Endodermal cell (in vitro differentiated cells): ENCODE results near the gene PLXNB2. TPM values are rescaled to one million over a fixed set of nuclear protein-coding genes. Genes with fewer than 3 reads are reported as not detected.

Experiments
- DNase-seq: peaks from one replicate; pipeline ENCODE4 v3.0.0-alpha.2; 2017
- H3K27ac ChIP-seq: 2 replicates; pipeline ENCODE4 v1.5.1; 2013; ENCODE audit warnings: mild to moderate bottlenecking, low read depth, low read length, moderate library complexity
- H3K27me3 ChIP-seq: 2 replicates; pipeline ENCODE4 v1.6.1; 2013; ENCODE audit warnings: mild to moderate bottlenecking, low read length, moderate library complexity; ENCODE audit not compliant: insufficient read depth, control insufficient read depth, poor library complexity, severe bottlenecking
- H3K36me3 ChIP-seq: 2 replicates; pipeline ENCODE4 v1.7.0; 2013; ENCODE audit warnings: mild to moderate bottlenecking, low read length, moderate library complexity; ENCODE audit not compliant: control insufficient read depth, insufficient read depth
- H3K4me1 ChIP-seq: one replicate; pipeline ENCODE4 v1.7.0; 2013; ENCODE audit warnings: low read length; ENCODE audit not compliant: control insufficient read depth, insufficient read depth
- H3K4me3 ChIP-seq: 2 replicates; pipeline ENCODE4 v1.5.1; 2013; ENCODE audit warnings: mild to moderate bottlenecking, low read length, moderate library complexity
- H3K9ac ChIP-seq: 2 replicates; pipeline ENCODE4 v1.6.1; 2013; ENCODE audit warnings: mild to moderate bottlenecking, low read length, moderate library complexity; ENCODE audit not compliant: poor library complexity, severe bottlenecking; ENCODE audit errors: extremely low read depth
- H3K9me3 ChIP-seq: 2 replicates; pipeline ENCODE4 v1.6.1; 2013; ENCODE audit warnings: mild to moderate bottlenecking, low read length, moderate library complexity; ENCODE audit not compliant: control insufficient read depth
- H3K27ac Mint-ChIP-seq: 2 replicates; pipeline ENCODE4 v1.8.0; 2020; ENCODE audit warnings: mixed read lengths
- H3K27me3 Mint-ChIP-seq: 2 replicates; pipeline ENCODE4 v1.8.0; 2021; ENCODE audit warnings: mild to moderate bottlenecking, mixed read lengths; ENCODE audit not compliant: insufficient read depth
- H3K36me3 Mint-ChIP-seq: 2 replicates; pipeline ENCODE4 v1.8.0; 2020; ENCODE audit warnings: low read depth, mixed read lengths
- H3K4me1 Mint-ChIP-seq: 2 replicates; pipeline ENCODE4 v1.8.0; 2020; ENCODE audit warnings: mixed read lengths
- H3K4me3 Mint-ChIP-seq: 2 replicates; pipeline ENCODE4 v1.8.0; 2020; ENCODE audit warnings: mild to moderate bottlenecking, moderate library complexity, mixed read lengths
- H3K9me3 Mint-ChIP-seq: 2 replicates; pipeline ENCODE4 v1.8.0; 2020; ENCODE audit warnings: mild to moderate bottlenecking, mixed read lengths
- WGBS, 2 experiments: methylation state at CpG; one replicate each; pipeline versions ENCODE4 v1.1.5 to v1.1.7; 2013; ENCODE audit warnings: missing lambda C conversion rate in 2 of 2, mixed read lengths in 1 of 2; ENCODE audit not compliant: insufficient coverage in 1 of 2, insufficient read length in 1 of 2; 5-methylcytosine and 5-hydroxymethylcytosine counted together
- total RNA-seq, 2 donors: library from RNA; stranded (reverse); fragmentation: NEBNext Ultra II Directional in 1 of 2; extraction: Animal tissue kit (Norgen Biotek cat#: 25700) in 1 of 2; gene quantifications; 2 replicates in 1 of 2; 3 replicates in 1 of 2; pipeline ENCODE4 v1.2.1, GENCODE V29; 2021
- TF ChIP-seq, protein P1 (sequence below): fragments of 200-600 bp; sonication (generic); conservative IDR thresholded peaks from 2 replicates; pipeline ENCODE4 v1.5.0; 2021; ENCODE audit warnings: antibody characterized with exemption, mild to moderate bottlenecking

PLXNB2 gene
- total RNA-seq, 2 donors from 2014 or later = 94.7 to 97.7 TPM

DNA sequence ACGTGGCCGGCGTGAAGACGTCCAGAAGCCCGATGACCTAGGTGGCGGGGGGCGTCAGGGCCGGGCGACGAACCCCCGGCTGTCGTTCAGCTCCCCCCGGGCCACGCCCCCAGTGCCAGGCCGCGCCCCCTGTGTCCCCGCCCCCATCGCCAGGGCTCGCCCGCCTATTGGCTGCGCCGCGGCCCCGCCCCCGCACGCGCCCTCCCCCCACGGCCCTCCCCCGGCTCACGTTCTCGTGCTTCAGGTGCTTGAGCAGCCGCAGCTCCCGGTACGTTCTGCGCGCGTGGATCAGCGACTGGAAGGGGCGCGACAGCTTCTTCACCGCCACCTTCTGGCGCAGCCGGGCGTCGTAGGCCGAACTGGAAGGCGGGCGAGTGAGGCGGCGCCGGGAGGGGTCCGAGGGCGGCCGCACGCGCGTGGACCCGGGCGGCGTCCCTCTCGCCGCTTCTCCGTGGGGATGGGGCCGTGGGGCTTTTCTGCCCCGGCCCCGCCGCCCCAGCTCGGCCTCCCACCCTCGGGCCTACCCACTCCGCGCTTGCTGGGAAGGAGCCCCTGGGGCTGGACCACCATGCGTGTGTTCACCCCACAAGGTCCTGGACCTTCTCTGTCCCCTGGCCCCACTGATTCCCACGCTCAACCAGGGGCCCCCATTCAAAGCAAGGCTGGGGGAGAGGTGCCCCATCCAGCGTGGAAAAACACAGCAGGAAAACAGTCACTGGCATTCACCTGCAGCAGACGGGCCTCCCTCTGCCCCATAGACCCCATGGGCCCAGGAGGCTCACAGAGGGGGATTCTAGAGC is 39.7 kb downstream of the PLXNB2 start:
- Histone ChIP-seq H3K4me3 (no peak overlapping the region), H3K36me3 (no peaks in the 10 kb centered on the region), H3K27me3 (peaks cover 44% of the 10 kb centered on the region), H3K9ac (no peak overlapping the region), H3K27ac (no peak overlapping the region), H3K9me3 (no peaks in the 10 kb centered on the region), H3K4me1 (peaks cover 5% of the 10 kb centered on the region)
- TF ChIP-seq, protein P1, sequence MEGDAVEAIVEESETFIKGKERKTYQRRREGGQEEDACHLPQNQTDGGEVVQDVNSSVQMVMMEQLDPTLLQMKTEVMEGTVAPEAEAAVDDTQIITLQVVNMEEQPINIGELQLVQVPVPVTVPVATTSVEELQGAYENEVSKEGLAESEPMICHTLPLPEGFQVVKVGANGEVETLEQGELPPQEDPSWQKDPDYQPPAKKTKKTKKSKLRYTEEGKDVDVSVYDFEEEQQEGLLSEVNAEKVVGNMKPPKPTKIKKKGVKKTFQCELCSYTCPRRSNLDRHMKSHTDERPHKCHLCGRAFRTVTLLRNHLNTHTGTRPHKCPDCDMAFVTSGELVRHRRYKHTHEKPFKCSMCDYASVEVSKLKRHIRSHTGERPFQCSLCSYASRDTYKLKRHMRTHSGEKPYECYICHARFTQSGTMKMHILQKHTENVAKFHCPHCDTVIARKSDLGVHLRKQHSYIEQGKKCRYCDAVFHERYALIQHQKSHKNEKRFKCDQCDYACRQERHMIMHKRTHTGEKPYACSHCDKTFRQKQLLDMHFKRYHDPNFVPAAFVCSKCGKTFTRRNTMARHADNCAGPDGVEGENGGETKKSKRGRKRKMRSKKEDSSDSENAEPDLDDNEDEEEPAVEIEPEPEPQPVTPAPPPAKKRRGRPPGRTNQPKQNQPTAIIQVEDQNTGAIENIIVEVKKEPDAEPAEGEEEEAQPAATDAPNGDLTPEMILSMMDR = peak; percentile 53
- Mint-ChIP-seq H3K27ac (no peak overlapping the region), H3K27me3 (peaks cover 72% of the 10 kb centered on the region), H3K36me3 (no peaks in the 10 kb centered on the region), H3K4me1 (no peaks in the 10 kb centered on the region), H3K9me3 (no peaks in the 10 kb centered on the region), H3K4me3 (no peak overlapping the region)
- peak; percentile 84 for DNase-seq
- WGBS, 2 experiments = 53 to 58% methylated on average over 37 to 71 of the region's 75 CpGs

DNA sequence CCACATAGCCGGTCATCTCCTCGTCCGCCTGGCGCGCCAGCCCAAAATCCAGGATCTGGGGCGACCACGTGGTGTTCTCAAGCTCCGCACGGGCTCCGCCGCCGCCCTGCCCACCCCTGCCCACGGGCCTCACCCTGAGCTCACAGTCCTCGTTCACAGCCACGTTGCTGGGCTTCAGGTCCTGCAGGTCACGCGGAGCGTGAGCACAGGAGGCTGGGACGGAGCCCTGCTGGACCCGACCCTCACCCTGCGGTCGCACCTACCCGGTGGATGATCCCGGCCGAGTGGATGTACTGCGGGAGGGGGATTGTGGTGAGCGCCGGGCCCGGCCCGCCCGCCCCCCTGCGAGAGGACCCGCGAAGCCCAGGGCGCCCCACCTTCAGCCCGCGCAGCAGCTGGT is 40.5 kb downstream of the PLXNB2 start:
- Histone ChIP-seq H3K4me3 (no peak overlapping the region), H3K36me3 (no peaks in the 10 kb centered on the region), H3K27ac (no peak overlapping the region), H3K4me1 (peaks cover 5% of the 10 kb centered on the region), H3K27me3 (peaks cover 44% of the 10 kb centered on the region), H3K9ac (no peak overlapping the region), H3K9me3 (no peaks in the 10 kb centered on the region)
- Mint-ChIP-seq H3K36me3 (no peaks in the 10 kb centered on the region), H3K27me3 (peaks cover 71% of the 10 kb centered on the region), H3K4me3 (no peak overlapping the region), H3K27ac (no peak overlapping the region), H3K9me3 (no peaks in the 10 kb centered on the region), H3K4me1 (peaks cover 5% of the 10 kb centered on the region)
- no peak for DNase-seq
- TF ChIP-seq, protein P1 = no peak
- WGBS, 2 experiments = 87 to 91% methylated on average over 24 to 37 of the region's 37 CpGs

DNA sequence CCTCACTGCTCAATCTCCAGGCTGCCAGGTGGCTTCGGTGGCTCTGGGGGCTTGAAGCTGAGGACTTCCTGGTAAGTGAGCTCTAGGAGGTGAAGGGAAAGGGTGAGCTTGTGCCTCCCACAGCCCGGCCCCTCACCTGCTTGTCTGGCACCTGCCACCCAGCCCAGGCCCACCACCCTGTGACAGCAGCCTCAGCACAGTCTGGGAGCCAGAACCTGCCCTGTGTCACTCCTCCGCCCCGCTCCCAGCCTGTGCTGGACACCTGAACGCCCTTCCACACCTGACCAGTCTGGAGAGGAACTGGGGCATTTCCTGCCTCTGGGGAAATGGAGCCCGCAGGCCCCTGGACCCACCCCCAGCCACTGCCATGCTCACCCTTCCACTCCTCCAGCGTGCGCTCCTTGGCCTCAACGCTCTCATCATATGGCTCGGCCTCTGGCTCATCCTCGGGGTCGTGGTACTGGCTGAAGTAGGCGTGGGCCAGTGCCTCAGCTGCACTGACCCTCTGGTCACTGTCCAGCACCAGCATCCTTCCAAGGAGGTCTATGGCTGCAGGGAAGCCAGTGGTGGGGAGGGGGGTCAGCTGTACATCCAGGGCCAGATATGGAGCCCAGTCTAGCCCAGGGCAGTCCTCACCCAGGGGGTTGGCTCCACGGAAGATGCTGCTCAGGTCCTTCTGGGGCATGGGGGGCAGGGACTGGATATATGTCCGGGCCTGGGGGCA is 42.3 kb downstream of the PLXNB2 start:
- H3K4me1 Mint-ChIP-seq = peaks cover 5% of the 10 kb centered on the region
- H3K27ac ChIP-seq = no peak overlapping the region
- peaks cover 30% of the 10 kb centered on the region for H3K27me3 ChIP-seq
- 86 to 89% methylated on average over 8 to 15 of the region's 15 CpGs for WGBS, 2 experiments
- no peaks in the 10 kb centered on the region for H3K36me3 ChIP-seq
- no peaks in the 10 kb centered on the region for H3K9me3 Mint-ChIP-seq
- H3K36me3 Mint-ChIP-seq = no peaks in the 10 kb centered on the region
- H3K4me3 ChIP-seq = no peak overlapping the region
- no peaks in the 10 kb centered on the region for H3K4me1 ChIP-seq
- H3K27me3 Mint-ChIP-seq = peaks cover 62% of the 10 kb centered on the region
- no peaks in the 10 kb centered on the region for H3K9me3 ChIP-seq
- H3K9ac ChIP-seq = no peak overlapping the region
- TF ChIP-seq, protein P1 = no peak
- H3K4me3 Mint-ChIP-seq = no peak overlapping the region
- no peak overlapping the region for H3K27ac Mint-ChIP-seq
- no peak for DNase-seq
